Choroid plexus epithelial cell (primary cell): ENCODE measurements around the gene CFAP20DC.
"Not testable (repeated sequence)": the region's sequence is repeated elsewhere in the genome, so short reads cannot be mapped to it uniquely, and the experiment has no call there.

Experiments
- DNase-seq: peaks from one replicate; pipeline ENCODE4 v3.0.0-alpha.2; 2010; ENCODE audit warnings: low read depth
- H3K4me3 ChIP-seq: 2 replicates; pipeline ENCODE4 v1.5.1; 2011; ENCODE audit warnings: low read depth, mild to moderate bottlenecking, control low read depth, low read length, moderate library complexity
- CTCF ChIP-seq: conservative IDR thresholded peaks from 2 replicates; pipeline ENCODE4 v1.5.1; 2011; ENCODE audit warnings: low read depth, mild to moderate bottlenecking, control low read depth, inconsistent platforms, low read length, moderate library complexity

The CFAP20DC gene

GRCh38 chr3:59049671-59050331 lies at the start of gene CFAP20DC:
CFAP20DC (minus strand) TSS chr3:59050025; CDS start chr3:59049631, 394 bp downstream.
- TF ChIP-seq CTCF: no peak
- DNase-seq: peak; percentile 93
- H3K4me3 ChIP-seq: peak within 1 kb of the TSS; percentile 76

- DNase-seq: peak; percentile 10
- not testable (repeated sequence) for H3K4me3 ChIP-seq
Observed at GRCh38 chr3:59098516-59098915, 48.7 kb upstream of the CFAP20DC start.

GRCh38 chr3:59094446-59094845 lies 44.6 kb upstream of the CFAP20DC start:
- H3K4me3 ChIP-seq: no peak overlapping the region
- no peak for DNase-seq
- TF ChIP-seq CTCF: no peak

GRCh38 chr3:59093521-59093920 lies 43.7 kb upstream of the CFAP20DC start:
- DNase-seq: no peak
- no peak for TF ChIP-seq CTCF
- H3K4me3 ChIP-seq: no peak overlapping the region

- DNase-seq: no peak
- no peak for TF ChIP-seq CTCF
- no peak overlapping the region for H3K4me3 ChIP-seq
Observed at GRCh38 chr3:59088761-59089160, 38.9 kb upstream of the CFAP20DC start.

- no peak for TF ChIP-seq CTCF
- no peak overlapping the region for H3K4me3 ChIP-seq
- DNase-seq: no peak
Observed at GRCh38 chr3:59085976-59086375, 36.2 kb upstream of the CFAP20DC start.

GRCh38 chr3:59084583-59084982 lies 34.8 kb upstream of the CFAP20DC start:
- H3K4me3 ChIP-seq: no peak overlapping the region
- no peak for TF ChIP-seq CTCF
- DNase-seq: no peak

GRCh38 chr3:59082106-59082505 lies 32.3 kb upstream of the CFAP20DC start:
- DNase-seq: no peak
- TF ChIP-seq CTCF: no peak
- no peak overlapping the region for H3K4me3 ChIP-seq
